Measurements from ENCODE around the gene KHDC4. TPM values are rescaled to one million over a fixed set of nuclear protein-coding genes. Genes with fewer than 3 reads are reported as not detected.

The KHDC4 gene
- total and polyA plus RNA-seq, 7 donors: 6.6 to 67.6 (median 33.5) TPM

GRCh38 chr1:155957411-155957915 is 23.2 kb upstream of the KHDC4 start:
- H3K4me1 ChIP-seq: peaks cover 0 to 10% (median 3%) of the 10 kb centered on the region in 4 donors
- 94 to 95% methylated on average over 12 of the region's 12 CpGs for WGBS, 2 donors
- H3K27me3 ChIP-seq: no peaks in the 10 kb centered on the region
- H3K36me3 ChIP-seq: peaks cover 37 to 99% (median 76%) of the 10 kb centered on the region in 4 donors
- intact Hi-C loops (cut with DNase I): no loop called here
- TF ChIP-seq EP300 (IDR thresholded peaks at IDR 0.05): no peak
- TF ChIP-seq POLR2AphosphoS5 (IDR thresholded peaks at IDR 0.05): no peak
- TF ChIP-seq POLR2A (IDR thresholded peaks at IDR 0.05): no peak
- TF ChIP-seq CTCF (IDR thresholded peaks at IDR 0.05): no peak
- no peak for DNase-seq
- no peak overlapping the region for H3K27ac ChIP-seq
- H3K4me3 ChIP-seq: no peak overlapping the region
- H3K9me3 ChIP-seq: no peaks in the 10 kb centered on the region

- TF ChIP-seq POLR2AphosphoS5 (IDR thresholded peaks at IDR 0.05): no peak
- no peak for TF ChIP-seq POLR2A (IDR thresholded peaks at IDR 0.05)
- TF ChIP-seq CTCF (IDR thresholded peaks at IDR 0.05): no peak
- TF ChIP-seq EP300 (IDR thresholded peaks at IDR 0.05): no peak
- intact Hi-C loops (cut with DNase I): no loop called here
- H3K27me3 ChIP-seq: no peaks in the 10 kb centered on the region
- no peak overlapping the region for H3K4me3 ChIP-seq
- 96 to 97% methylated on average over 3 of the region's 3 CpGs for WGBS, 2 donors
- no peak for DNase-seq
- peaks cover 43 to 99% (median 80%) of the 10 kb centered on the region in 4 donors for H3K36me3 ChIP-seq
- H3K27ac ChIP-seq: no peak overlapping the region
- H3K4me1 ChIP-seq: no peaks in the 10 kb centered on the region
- H3K9me3 ChIP-seq: no peaks in the 10 kb centered on the region
Measured at GRCh38 chr1:155954645-155955044, 20.4 kb upstream of the KHDC4 start.

DNA sequence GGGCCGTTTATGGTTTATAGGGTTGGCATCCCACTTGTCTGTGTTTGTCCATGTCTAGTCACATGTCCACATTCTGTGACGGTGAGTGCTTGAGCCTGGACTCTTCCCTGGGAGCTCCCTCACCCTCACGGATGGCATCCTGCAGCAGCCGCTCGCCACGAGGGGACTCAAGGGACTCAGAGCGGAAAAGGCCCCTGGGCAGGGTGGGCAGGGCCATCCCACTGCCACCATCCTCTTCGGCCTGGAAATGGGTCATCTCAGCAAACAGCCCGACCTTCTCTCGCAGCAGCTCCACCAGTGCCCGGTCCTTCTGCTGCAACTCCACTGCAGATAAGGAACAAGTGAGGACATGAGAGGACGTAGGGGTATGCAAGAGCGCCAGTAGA is 18.3 kb upstream of the KHDC4 start:
- 87 to 94% methylated on average over 13 of the region's 13 CpGs for WGBS, 2 donors
- DNase-seq: no peak
- Histone ChIP-seq H3K27ac (no peak overlapping the region), H3K36me3 (peaks cover 44 to 99% (median 80%) of the 10 kb centered on the region in 4 donors), H3K4me3 (no peak overlapping the region), H3K9me3 (no peaks in the 10 kb centered on the region), H3K27me3 (no peaks in the 10 kb centered on the region), H3K4me1 (no peaks in the 10 kb centered on the region)
- intact Hi-C loops (cut with DNase I): no loop called here
- no peak for TF ChIP-seq POLR2A (IDR thresholded peaks at IDR 0.05)
- TF ChIP-seq EP300 (IDR thresholded peaks at IDR 0.05): no peak
- no peak for TF ChIP-seq POLR2AphosphoS5 (IDR thresholded peaks at IDR 0.05)
- TF ChIP-seq CTCF (IDR thresholded peaks at IDR 0.05): no peak

GRCh38 chr1:155951753-155952504 is 17.7 kb upstream of the KHDC4 start:
- no peak overlapping the region for H3K27ac ChIP-seq
- intact Hi-C loops (cut with DNase I): no loop called here
- no peaks in the 10 kb centered on the region for H3K9me3 ChIP-seq
- peaks cover 44 to 99% (median 80%) of the 10 kb centered on the region in 4 donors for H3K36me3 ChIP-seq
- H3K27me3 ChIP-seq: no peaks in the 10 kb centered on the region
- H3K4me1 ChIP-seq: no peaks in the 10 kb centered on the region
- WGBS, 2 donors: 83 to 85% methylated on average over 6 of the region's 6 CpGs
- no peak for DNase-seq
- TF ChIP-seq CTCF (IDR thresholded peaks at IDR 0.05): no peak
- TF ChIP-seq POLR2AphosphoS5 (IDR thresholded peaks at IDR 0.05): no peak
- TF ChIP-seq POLR2A (IDR thresholded peaks at IDR 0.05): no peak
- TF ChIP-seq EP300 (IDR thresholded peaks at IDR 0.05): no peak
- no peak overlapping the region for H3K4me3 ChIP-seq
